ENCODE results near the gene HIGD1A.

The HIGD1A gene

DNA sequence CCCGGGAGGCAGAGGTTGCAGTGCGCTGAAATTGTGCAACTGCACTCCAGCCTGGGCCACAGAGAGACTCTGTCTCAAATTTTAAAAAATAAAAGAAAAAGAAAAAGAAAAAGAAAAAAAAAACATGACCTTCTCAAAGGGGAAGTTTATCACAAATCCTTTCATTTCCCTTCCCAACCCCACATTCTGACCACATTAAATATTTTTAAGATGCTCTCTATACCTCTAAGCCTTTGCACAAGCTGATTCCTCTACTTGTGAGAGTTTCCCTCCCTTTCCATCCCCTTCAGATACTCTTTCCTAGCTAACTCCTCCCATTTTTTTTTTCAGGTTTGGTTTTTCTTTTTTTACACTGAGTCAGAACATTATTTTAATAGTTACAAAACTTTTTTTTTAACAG, 4.0 kb downstream of the HIGD1A start:
- DNase-seq (ENCODE audit: low read depth in 2 of 2) = no peak

DNA sequence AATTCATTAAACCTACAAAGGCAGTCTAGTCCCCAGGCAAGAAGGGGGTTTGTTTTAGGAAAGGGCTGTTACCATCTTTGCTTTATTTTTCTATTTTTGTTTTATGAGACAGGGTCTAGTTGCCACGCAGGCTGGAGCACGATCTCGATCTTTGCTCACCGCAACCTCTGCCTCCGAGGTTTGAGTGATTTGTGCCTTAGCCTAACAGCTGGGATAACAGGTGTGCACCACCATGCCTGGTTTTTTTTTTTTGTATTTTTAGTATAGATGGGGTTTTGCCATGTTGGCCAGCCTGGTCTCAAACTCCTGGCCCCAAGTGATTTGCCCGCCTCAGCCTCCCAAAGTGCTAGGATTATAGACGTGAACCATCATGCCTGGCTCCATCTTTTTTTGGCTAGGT, 4.9 kb downstream of the HIGD1A start:
- no peak for DNase-seq (ENCODE audit: low read depth in 2 of 2)

DNA sequence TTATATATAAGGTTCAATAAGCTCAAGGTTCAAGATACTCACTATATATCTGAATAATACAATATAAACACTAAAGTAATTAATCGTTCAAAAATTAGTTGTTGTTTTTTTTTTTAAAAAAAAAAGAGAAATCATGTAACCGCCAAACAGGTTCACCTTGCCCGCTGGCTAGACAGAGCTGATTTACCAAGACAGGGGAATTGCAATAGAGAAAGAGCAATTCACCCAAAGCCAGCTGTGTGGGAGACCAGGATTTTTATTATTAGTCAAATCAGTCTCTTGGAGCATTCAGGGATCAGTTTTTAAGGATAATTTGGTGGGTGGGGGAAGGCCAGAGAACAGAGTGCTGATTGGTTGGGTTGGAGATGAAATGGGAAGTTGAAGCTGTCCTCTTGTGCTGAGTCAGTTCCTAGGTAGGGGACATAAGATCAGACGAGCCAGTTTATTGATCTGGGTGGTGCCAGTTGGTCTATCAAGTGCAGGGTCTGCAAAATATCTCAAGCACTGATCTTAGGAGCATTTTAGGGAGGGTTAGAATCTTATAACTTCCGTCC, 7.9 kb downstream of the HIGD1A start:
- no peak for DNase-seq (ENCODE audit: low read depth in 2 of 2)

DNA sequence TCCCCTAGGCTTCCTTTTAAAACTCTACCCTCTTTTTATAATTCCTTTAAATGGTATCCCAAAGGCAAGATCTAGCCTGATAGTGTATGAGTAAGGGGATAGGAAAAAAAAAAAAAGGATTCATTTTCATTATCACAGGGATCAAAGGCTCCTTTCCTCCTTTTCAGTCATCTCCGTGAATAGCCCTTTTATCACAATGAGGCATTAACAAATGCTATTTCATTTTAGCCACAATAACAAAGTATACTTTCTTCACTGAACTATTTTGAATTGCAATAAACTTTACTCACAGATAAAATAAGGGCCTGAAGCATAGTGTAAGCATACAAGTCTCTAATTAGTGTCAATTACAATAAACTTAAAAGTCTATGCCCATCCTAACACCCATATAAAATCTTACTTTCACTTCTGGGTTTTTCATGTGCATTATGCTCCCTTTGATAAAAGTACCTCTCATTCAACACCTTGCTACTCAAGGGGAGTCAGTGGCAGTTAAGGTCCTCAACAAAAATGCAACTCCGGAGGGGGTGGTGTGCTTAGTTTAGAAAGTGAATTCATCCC, 8.6 kb downstream of the HIGD1A start:
- no peak for DNase-seq (ENCODE audit: low read depth in 2 of 2)

DNA sequence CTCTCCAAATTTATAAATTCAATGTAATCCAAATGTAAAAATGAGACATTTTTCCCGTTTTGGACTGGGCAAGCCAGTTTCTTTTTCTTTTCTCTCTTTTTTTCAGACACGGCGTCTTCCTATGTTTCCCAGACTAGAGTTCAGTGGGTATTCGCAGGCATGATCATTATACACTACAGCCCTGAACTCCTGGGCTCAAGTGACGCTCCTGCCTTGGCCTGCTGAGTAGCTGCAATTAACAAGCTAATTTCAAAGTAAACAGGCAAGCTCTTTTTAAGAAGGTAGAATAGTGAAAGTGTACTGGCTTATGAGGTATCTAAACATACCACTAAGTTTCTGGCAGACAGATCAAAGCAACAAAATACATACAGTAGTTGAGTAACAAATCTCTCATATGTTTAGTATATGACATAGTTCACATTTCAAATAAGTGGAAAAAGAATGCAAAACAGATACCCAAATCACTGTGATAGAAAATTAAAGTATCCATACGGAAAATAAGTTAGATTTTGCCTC, 13.5 kb downstream of the HIGD1A start:
- no peak for DNase-seq (ENCODE audit: low read depth in 2 of 2)

DNA sequence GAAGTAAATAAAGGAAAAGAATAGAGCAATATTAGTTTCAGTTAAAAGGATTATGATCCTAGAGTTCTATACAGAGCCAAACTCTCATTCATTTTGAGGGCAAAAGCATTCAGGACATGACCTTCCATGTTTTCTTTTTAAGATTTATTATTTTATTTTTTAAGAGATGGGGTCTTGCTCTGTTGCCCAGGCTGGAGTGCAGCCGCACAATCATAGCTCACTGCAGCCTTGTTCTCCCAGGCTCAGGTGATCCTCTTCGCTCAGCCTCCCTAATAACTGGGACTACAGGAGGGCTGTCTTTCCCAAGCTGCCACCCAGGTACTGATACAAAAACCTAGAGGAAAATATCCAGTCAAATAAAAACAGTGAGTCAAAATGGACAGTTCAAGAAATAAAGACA, 17.7 kb downstream of the HIGD1A start:
- no peak for DNase-seq (ENCODE audit: low read depth in 2 of 2)

DNA sequence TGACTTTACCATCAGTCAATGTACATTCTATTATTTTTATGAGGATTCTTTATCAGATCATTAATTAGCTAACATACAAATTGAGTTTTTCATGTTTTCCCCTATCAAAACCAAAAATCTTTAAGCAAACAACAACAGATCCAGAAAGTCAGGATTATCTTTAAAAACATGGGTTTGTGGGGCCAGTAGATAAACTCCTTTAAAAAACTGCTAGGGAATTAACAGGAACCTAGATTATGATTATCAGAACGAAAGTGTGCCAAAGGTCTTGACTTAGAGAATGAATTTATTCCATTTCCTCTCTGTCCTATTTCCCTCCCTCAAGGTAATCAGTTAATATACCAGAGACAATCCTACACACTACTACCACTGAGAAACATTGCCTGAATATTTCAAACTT, 18.1 kb downstream of the HIGD1A start:
- DNase-seq (ENCODE audit: low read depth in 2 of 2) = no peak

DNA sequence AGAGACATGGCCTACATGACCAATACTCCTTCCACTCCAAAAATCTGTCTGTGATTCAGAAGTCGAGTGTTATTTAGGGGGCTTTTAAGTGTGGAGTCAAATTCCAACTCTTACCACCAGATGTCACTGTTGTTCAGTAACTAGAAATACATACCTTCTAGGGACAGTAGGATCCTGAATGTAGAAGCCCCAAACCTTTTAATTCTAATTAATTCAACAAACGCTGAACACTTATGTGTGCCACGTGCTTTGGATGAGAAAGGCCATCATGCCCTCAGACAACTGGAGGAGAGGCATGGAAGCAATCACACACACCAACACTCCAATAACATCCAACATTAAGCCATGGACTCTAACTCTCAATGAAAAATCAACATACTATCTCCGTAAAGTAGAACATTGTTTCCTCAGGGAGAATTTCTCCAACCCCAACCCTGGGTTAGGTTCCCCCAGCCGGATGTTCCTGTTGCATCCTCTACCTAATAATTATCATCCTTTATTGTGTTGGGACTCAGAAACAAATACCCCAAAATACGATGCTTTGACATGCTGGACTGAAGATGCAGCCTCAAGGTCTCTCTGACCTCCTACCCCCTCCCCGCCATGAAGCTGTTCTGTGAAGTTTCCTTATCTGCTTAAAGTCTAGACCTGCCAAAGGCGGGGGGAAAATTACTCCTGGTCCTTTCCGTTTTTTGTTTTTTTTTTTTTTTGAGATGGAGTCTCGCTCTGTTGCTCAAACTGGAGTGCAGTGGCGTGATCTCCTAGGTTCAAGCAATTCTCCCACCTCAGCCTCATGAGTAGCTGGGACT, 23.2 kb downstream of the HIGD1A start:
- DNase-seq (ENCODE audit: low read depth in 2 of 2) = peak; percentile 37 to 41

DNA sequence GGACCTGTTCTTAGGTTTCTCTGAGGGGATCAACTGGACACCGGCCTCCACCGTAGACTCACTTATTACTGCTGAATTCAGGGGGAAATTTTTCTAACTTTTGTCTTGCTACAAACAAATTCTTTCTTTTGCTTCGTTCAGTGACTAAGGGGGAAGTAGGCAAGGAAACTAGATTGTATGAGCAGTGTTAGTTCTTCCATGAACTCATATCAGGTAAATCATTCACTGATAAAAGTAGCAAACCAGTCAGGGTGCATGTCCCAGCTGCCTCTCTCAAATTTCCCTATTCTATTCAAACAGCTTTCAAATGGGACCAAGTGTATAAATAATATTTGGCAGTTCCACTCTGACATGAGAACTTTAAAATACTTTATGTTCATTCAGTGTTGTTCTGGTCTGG, 23.9 kb downstream of the HIGD1A start:
- no peak for DNase-seq (ENCODE audit: low read depth in 2 of 2)

DNA sequence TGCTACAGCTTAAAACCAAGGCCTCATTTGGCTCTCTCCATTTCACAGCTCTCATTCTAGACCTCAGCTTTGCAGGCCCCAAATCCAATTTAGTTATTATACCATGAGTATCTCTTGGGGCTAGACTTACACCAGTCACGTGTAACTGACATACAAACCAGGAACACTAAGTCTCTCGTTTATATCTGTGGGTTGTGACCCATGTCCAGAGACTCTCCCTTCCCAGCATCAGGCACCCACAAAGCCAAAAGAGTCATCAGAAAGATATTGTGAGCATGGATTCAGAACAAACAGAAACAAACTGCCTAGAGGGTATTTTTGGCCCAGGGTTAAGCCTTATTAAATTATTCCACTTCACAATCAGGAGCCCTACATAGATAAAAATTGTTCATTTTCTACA, 25.6 kb downstream of the HIGD1A start:
- no peak for DNase-seq (ENCODE audit: low read depth in 2 of 2)

DNA sequence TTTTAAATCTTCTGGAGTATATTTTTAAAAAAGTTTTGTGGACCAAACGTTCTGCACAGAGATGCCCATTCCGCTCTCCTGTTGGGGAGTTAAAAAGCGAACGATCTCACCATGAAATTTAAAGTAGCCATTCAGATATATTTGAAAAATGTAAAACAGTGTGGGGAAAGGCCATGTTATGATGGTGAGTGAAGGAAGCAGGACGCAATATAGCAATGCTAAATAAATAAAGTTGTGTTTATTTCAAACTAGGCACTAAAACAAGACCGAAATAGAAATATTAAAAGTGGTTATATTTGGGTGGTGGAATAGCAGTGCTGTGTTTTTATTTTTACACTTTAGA, 30.9 kb downstream of the HIGD1A start:
- DNase-seq (ENCODE audit: low read depth in 2 of 2) = no peak

DNA sequence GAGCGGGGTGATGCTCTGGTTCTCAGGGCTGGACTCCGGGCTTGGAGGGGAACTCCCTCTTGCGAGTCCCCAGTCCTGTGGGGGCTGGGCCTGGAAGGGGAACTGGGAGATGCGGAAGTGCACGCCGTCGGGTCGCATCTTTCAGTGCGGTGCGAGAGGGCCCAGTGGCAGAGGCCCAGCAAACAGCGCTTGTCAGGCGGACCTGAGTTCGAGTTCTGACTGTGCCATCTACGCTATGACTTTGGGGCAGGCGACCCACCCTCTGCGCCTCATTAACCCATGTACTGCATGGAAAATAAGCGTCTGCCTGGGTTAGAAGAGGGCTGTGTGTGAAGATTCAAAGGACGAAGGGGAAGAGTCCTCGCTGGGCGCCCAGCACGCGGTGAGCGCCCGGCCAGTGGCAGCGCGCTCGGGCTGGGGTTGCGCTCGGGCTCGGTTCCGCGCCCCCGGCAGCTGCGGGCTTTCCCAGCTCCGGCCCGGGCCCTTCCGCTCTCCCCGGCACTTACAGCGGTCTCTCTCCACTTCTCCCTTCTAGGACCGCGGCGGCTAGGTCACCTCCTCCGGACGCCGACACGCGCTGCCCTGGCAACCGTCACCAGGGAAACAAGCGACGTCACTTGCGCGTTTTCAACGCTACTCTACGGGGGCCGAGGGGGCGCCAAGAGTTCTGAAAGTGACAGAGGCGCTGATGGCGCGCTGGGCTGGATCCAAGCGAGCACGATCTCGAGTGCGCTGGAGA, 31.5 kb downstream of the HIGD1A start, which contains the start of gene CCDC13:
Gene CCDC13, minus strand, starts transcription at position 584 of the 739 bp plus-strand sequence. CDS start 14,908 bp downstream, outside the sequence.
- DNase-seq (ENCODE audit: low read depth in 2 of 2) = peak; percentile 62 to 64

DNA sequence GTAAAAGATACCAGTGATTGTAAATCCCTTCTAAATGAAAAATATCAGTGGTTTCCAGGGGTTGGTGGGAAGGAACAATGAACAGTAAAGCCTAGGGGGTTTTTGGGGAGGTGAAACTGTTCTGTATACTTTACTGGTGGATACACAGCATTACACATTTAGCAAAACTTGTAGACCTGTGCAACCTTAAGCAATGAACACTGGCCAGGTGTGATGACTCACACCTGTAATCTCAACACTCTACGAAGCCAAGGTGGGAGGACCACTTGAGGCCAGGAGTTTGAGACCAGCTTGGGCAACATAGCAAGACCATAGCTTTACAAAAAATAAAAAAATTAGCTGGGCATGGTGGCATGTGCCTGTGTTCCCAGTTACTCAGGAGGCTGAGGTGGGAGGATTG, 33.0 kb downstream of the HIGD1A start:
- no peak for DNase-seq (ENCODE audit: low read depth in 2 of 2)

DNA sequence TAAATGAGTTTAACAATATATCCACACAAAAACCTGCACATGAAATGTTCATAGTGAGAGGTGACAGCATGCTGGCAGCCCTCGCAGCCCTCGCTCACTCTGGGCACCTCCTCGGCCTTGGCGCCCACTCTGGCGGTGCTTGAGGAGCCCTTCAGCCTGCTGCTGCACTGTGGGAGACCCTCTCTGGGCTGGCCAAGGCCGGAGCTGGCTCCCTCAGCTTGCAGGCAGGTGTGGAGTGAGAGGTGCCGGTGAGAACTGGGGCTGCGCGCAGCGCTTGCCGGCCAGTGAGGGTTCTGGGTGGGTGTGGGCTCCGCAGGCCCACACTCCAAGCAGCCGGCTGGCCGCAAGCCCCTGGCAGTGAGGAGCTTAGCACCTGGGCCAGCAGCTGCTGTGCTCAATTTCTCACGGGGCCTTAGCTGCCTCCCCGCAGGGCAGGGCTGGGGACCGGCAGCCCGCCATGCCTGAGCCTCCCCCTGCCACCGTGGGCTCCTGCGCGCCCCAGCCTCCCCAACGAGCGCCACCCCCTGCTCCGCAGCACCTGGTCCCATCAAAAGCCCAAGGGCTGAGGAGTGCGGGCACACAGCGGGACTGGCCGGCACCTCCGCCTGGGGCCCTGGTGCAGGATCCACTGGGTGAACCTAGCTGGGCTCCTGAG, 34.7 kb downstream of the HIGD1A start:
- DNase-seq (ENCODE audit: low read depth in 2 of 2) = no peak

DNA sequence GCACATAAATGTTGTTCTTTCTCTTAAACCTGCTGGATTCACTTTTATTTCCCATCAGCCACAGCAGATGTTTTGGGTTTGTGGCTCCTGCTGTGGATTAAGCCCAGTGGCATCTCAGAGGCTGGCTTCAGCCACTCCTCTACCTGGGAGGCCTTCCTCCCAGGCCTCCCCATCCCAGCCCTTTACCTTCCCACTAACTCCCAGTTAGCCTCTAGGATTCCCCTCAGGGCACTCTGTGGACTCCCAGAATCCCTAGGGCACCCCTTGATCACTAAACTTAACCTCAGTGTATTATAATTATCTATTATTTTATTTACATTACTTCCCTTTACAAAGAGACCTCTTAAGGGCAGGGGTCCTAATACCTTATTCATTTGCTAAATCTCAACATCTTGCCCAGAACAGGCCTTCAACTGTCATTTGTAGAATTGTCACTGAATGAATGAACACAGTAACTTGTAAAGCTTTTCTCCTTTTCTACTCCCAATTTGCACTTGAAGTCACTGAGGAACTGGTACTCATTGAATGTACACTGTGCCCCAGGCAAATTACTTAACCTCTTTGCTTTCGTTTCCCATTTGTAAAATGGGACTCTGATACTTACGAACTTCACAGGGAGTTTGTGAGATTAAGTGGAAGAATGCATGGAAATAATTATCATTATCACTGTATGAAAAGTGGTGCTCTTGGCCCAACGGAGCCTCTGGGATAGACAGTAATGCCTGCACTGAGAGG, 39.6 kb downstream of the HIGD1A start:
- no peak for DNase-seq (ENCODE audit: low read depth in 2 of 2)

DNA sequence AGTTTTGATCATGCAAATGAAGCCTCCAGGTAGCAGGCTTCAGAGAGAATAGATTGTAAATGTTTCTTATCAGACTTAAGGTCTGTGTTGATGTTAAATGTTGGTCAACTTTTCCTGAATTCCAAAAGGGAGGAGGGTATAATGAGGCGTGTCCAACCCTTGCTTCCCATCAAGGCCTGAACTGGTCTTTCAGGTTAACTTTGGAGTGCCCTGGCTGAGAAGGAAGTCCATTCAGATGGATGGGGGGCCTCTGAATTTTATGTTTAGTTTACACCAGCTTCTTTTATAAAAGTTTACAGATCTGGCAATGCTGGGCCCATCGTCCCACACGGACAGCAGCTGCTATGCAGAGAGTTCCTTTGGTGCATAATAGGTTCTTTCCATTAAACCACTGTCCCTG, 40.2 kb downstream of the HIGD1A start:
- DNase-seq (ENCODE audit: low read depth in 2 of 2) = no peak

DNA sequence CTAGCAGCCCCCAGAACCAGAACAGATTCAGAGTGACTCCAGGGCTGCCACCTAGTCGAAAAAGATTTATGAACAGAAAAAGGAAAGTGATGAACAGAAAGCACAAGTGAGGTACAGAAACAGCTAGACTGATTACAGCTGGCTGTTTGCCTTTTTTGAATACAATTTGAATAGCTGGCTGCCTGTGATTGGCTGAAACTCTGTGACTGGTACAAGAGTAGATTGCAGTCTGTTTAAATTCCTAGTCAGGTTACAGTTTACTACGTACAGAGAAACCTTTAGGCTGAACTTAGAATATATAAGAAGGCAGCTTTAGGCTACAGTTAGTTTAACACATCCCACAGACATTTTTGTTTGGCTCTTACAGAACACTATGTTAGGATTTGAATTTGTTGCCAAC, 41.3 kb downstream of the HIGD1A start:
- no peak for DNase-seq (ENCODE audit: low read depth in 2 of 2)

DNA sequence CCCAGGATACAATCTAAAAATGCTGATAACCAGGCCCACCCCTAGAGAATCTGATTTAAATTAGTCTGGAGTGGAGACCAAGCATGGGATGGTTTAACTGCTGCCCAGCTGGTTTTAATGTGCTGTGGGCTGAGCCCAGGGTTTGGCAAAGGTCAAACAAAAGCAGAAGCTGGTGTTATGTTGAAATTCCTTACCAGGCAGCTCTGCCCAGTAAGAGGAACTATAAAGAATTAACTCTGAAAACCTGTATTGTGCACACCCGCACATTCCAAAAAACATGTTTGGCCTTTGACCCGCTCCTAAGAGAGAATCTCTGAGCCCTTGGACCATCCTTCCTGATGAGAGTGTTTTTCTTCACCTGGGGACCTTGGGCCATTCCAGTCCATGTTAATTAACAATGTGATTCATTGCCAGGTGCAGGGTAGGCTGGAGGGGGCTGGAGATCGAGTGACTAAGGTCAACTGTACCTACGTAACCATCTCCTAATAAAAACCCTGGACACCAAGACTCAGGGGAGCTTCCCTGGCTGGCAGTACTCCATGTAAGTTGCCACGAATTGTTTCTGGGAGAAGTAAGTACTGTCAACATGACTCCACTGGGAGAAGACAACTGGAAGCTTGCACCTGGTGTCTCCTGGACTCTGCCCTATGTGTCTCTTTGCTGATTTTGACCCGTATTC, 42.1 kb downstream of the HIGD1A start:
- no peak for DNase-seq (ENCODE audit: low read depth in 2 of 2)

DNA sequence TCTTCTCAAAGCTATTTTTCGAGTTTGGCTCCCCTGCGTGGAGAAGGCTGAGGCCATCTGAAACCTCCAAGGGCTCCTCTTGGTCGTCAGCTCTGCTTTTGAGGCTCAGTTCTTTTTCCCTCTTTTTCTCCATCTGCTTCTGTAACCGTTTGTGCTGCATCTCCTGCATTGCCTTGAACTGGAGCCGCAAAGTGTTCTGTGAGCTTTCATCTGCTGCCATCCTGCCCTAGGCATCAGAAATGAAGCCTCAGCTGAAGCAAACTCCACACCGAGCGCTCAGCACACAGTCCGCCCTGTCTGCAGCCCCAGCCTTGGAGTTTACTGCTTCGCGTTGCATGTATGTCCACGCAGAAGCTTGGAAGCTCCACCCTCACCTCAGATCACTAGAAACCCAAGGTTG, 46.2 kb downstream of the HIGD1A start:
- no peak for DNase-seq (ENCODE audit: low read depth in 2 of 2)

DNA sequence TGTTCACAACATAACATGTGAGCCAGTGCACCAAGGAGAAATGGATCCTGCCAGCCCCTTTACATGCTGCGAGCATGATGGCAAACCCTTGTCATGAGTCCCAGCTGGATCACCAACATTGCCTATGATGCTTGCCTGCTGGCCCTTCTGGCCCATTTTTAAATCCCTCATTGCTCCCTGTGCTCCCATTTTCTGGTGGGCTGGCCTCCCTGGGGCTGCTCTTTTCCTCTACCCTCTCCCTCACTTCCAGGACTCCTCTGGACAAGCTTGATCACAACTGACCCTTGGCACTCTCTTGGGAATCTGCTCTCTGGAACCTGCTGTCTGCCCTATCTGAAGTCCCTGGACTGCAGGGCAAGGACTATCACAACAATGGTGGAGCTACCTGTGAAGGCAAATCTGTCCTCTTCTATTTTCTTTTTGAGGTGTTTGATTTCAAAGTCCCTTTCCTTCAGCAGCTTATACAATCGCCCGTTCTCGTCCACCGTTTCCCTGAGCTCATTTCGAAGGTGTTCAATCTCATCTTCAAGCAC, 47.5 kb downstream of the HIGD1A start:
- no peak for DNase-seq (ENCODE audit: low read depth in 2 of 2)
